ENCODE measurements around the gene LSAMP. TPM values are rescaled to one million over a fixed set of nuclear protein-coding genes. Genes with fewer than 3 reads are reported as not detected.

Gene LSAMP
- total and polyA plus RNA-seq, 9 of the 15 experiments (the other 6 are each of a cell fraction or from before 2014, with no cell fraction given): 0.09 to 0.11 TPM; not detected in 7

- TF ChIP-seq L3MBTL2 (IDR thresholded peaks at IDR 0.05): peak; percentile 78
- TF ChIP-seq CTCF (IDR thresholded peaks at IDR 0.05 in 2 of 3, conservative IDR thresholded peaks at IDR 0.05 in 1 of 3; ENCODE audit: insufficient read depth in 2 of 3, low read depth in 1 of 3, low read length in 3 of 3): peak; percentile 81 to 90 (median 83)
- TF ChIP-seq E4F1 (CRISPR knock-in tag; IDR thresholded peaks at IDR 0.05; ENCODE audit: borderline replicate concordance): no peak
- TF ChIP-seq CREB1 (IDR thresholded peaks at IDR 0.05): peak; percentile 76
- TF ChIP-seq CREB1 (CRISPR knock-in tag; IDR thresholded peaks at IDR 0.05): peak; percentile 60
- TF ChIP-seq CCNT2 (IDR thresholded peaks at IDR 0.05; ENCODE audit: borderline replicate concordance, extremely low read depth, insufficient read length, low read depth, low read length): peak; percentile 51
- no peak for TF ChIP-seq KHSRP (IDR thresholded peaks at IDR 0.05)
- TF ChIP-seq KAT8 (IDR thresholded peaks at IDR 0.05; ENCODE audit: low read depth): no peak
- TF ChIP-seq CXXC5 (CRISPR knock-in tag; IDR thresholded peaks at IDR 0.05): peak; percentile 66
- TF ChIP-seq ZNF384 (IDR thresholded peaks at IDR 0.05; ENCODE audit: low read depth, low read length): no peak
- no peak for TF ChIP-seq SREBF1 (IDR thresholded peaks at IDR 0.05; ENCODE audit: borderline replicate concordance, low read depth, low read length)
- TF ChIP-seq YY1 (IDR thresholded peaks at IDR 0.05; ENCODE audit: borderline replicate concordance in 1 of 3, control insufficient read depth in 1 of 3, extremely low read depth in 1 of 3, insufficient read depth in 3 of 3, insufficient read length in 1 of 3, insufficient replicate concordance in 2 of 3, low read depth in 1 of 3, low read length in 2 of 3): no peak
- peak; percentile 65 for TF ChIP-seq FOSL1 (tag; conservative IDR thresholded peaks at IDR 0.05)
- TF ChIP-seq SOX6 (IDR thresholded peaks at IDR 0.05): 0 out of 2 replicates have a peak, but pooled peaks have one; percentile 13
- TF ChIP-seq CREM (IDR thresholded peaks at IDR 0.05; ENCODE audit: low read depth): peak; percentile 80
- TF ChIP-seq OTX1 (CRISPR knock-in tag; IDR thresholded peaks at IDR 0.05): no peak
- TF ChIP-seq CEBPZ (IDR thresholded peaks at IDR 0.05; ENCODE audit: borderline replicate concordance, low read depth, low read length): no peak
- TF ChIP-seq NR4A1 (CRISPR knock-in tag; IDR thresholded peaks at IDR 0.05): no peak
- no peak for TF ChIP-seq NR4A1 (tag; IDR thresholded peaks at IDR 0.05)
These were observed 661.1 kb downstream of the LSAMP start (continued) for GRCh38 chr3:115783938-115784738.
